ENCODE results near the gene LIN28B. TPM values are rescaled to one million over a fixed set of nuclear protein-coding genes. Genes with fewer than 3 reads are reported as not detected.

LIN28B gene
- polyA plus RNA-seq, 1 donor from 2014 or later = 19.1 TPM

- H3K4me2 ChIP-seq (ENCODE audit: low read length) = no peak overlapping the region
- no peak overlapping the region for H2AFZ ChIP-seq (ENCODE audit: low read depth, low read length)
- peaks cover 80% of the 10 kb centered on the region for H3K79me2 ChIP-seq (replicated peaks; ENCODE audit: insufficient read depth, low read length)
Measured at GRCh38 chr6:104973404-104973803, 16.5 kb downstream of the LIN28B start.

DNA sequence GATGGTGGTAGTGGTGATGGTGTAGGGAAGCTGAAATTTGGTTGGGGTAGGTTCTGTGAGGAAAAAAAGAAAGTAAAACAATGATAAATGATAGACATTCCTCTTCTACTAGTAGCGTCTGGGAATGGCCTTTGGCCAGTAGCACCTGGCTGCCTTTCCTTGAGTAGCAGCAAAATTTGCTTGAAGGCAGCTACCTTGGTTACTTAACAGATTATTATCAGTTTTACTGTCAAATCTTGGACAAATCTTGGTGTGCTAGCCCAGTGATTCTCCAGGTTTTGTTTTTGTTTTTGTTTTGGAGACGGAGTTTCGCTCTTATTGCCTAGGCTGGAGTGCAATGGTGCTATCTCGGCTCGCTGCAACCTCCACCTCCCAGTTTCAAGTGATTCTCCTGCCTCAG lies 26.4 kb downstream of the LIN28B start:
- Histone ChIP-seq H3K4me2 (ENCODE audit: low read length) (no peak overlapping the region), H2AFZ (ENCODE audit: low read depth, low read length) (no peak overlapping the region), H3K27ac (ENCODE audit: low read length) (no peak overlapping the region), H3K27me3 (ENCODE audit: insufficient read depth, low read depth, low read length) (no peaks in the 10 kb centered on the region), H3K36me3 (ENCODE audit: insufficient read depth, low read length) (no peaks in the 10 kb centered on the region), H3K9me3 (ENCODE audit: low read length) (no peaks in the 10 kb centered on the region), H4K20me1 (ENCODE audit: insufficient read depth) (no peaks in the 10 kb centered on the region), H3K9me2 (ENCODE audit: insufficient read depth, low read length) (no peaks in the 10 kb centered on the region), H3K79me2 (replicated peaks; ENCODE audit: insufficient read depth, low read length) (peaks cover 60% of the 10 kb centered on the region), H3K4me3 (ENCODE audit: low read length) (no peak overlapping the region), H3K9ac (ENCODE audit: low read length) (no peak overlapping the region), H3F3A (ENCODE audit: insufficient read depth, low read length, poor library complexity, severe bottlenecking) (no peaks in the 10 kb centered on the region)
- TF ChIP-seq EZH2 (IDR thresholded peaks at IDR 0.05; ENCODE audit: borderline replicate concordance, insufficient read depth, low read length, poor library complexity, severe bottlenecking) (no peak), SMC3 (conservative IDR thresholded peaks at IDR 0.05; ENCODE audit: poor library complexity) (no peak), TAF1 (IDR thresholded peaks at IDR 0.05; ENCODE audit: low read depth) (no peak), MXI1 (conservative IDR thresholded peaks at IDR 0.05; ENCODE audit: poor library complexity, severe bottlenecking) (no peak), RAD21 (conservative IDR thresholded peaks at IDR 0.05) (no peak), POLR2AphosphoS5 (IDR thresholded peaks at IDR 0.05) (no peak), EP300 (conservative IDR thresholded peaks at IDR 0.05; ENCODE audit: poor library complexity, severe bottlenecking) (no peak)
- TF ChIP-seq, protein P1, sequence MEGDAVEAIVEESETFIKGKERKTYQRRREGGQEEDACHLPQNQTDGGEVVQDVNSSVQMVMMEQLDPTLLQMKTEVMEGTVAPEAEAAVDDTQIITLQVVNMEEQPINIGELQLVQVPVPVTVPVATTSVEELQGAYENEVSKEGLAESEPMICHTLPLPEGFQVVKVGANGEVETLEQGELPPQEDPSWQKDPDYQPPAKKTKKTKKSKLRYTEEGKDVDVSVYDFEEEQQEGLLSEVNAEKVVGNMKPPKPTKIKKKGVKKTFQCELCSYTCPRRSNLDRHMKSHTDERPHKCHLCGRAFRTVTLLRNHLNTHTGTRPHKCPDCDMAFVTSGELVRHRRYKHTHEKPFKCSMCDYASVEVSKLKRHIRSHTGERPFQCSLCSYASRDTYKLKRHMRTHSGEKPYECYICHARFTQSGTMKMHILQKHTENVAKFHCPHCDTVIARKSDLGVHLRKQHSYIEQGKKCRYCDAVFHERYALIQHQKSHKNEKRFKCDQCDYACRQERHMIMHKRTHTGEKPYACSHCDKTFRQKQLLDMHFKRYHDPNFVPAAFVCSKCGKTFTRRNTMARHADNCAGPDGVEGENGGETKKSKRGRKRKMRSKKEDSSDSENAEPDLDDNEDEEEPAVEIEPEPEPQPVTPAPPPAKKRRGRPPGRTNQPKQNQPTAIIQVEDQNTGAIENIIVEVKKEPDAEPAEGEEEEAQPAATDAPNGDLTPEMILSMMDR (IDR thresholded peaks at IDR 0.05; ENCODE audit: poor library complexity, severe bottlenecking) = no peak

More at GRCh38 chr6:104973404-104973803, 16.5 kb downstream of the LIN28B start:
- Histone ChIP-seq H3K36me3 (ENCODE audit: insufficient read depth, low read length) (no peaks in the 10 kb centered on the region), H3F3A (ENCODE audit: insufficient read depth, low read length, poor library complexity, severe bottlenecking) (no peaks in the 10 kb centered on the region), H3K9me3 (ENCODE audit: low read length) (no peaks in the 10 kb centered on the region), H3K4me3 (ENCODE audit: low read length) (no peak overlapping the region), H3K27me3 (ENCODE audit: insufficient read depth, low read depth, low read length) (no peaks in the 10 kb centered on the region), H3K9me2 (ENCODE audit: insufficient read depth, low read length) (no peaks in the 10 kb centered on the region), H4K20me1 (ENCODE audit: insufficient read depth) (no peaks in the 10 kb centered on the region), H3K27ac (ENCODE audit: low read length) (no peak overlapping the region), H3K9ac (ENCODE audit: low read length) (no peak overlapping the region)
- TF ChIP-seq REST (IDR thresholded peaks at IDR 0.05; ENCODE audit: borderline replicate concordance) (no peak), TAF1 (IDR thresholded peaks at IDR 0.05; ENCODE audit: low read depth) (no peak), EZH2 (IDR thresholded peaks at IDR 0.05; ENCODE audit: borderline replicate concordance, insufficient read depth, low read length, poor library complexity, severe bottlenecking) (no peak), SMC3 (conservative IDR thresholded peaks at IDR 0.05; ENCODE audit: poor library complexity) (no peak), MXI1 (conservative IDR thresholded peaks at IDR 0.05; ENCODE audit: poor library complexity, severe bottlenecking) (no peak), RAD21 (conservative IDR thresholded peaks at IDR 0.05) (no peak), POLR2AphosphoS5 (IDR thresholded peaks at IDR 0.05) (no peak), EP300 (conservative IDR thresholded peaks at IDR 0.05; ENCODE audit: poor library complexity, severe bottlenecking) (no peak)
- TF ChIP-seq, protein P1 (IDR thresholded peaks at IDR 0.05; ENCODE audit: poor library complexity, severe bottlenecking) = no peak

Measured in neural cell (in vitro differentiated cells).